ENCODE results near the gene NHSL2.

DNA sequence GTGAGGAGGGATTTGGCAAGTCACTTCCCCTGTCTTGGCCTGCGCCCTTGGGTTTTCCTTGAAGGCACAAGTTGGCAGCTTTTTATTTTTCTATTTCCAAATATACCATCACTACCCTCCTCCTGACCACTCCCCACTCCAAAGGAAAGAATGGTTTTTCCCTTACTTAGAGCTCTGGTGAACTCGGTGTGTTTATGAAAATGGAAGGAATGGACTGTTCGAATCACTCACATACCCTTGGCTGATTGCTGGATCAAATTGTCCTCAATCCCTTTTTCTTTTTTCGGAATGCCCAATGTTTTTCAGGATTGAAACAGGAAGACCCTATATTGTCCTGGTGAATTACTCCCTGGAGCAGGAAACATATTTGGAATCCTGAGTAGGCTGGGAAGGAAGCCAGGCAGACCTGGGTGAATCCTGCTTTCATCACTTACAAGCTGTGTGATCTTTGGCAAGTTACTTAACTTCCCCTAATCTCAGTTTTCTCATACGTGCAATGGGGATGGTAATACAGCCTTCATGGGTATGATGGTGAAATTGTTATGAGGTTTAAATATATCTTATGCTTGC, 150.4 kb downstream of the NHSL2 start:
- TF ChIP-seq, protein P1, sequence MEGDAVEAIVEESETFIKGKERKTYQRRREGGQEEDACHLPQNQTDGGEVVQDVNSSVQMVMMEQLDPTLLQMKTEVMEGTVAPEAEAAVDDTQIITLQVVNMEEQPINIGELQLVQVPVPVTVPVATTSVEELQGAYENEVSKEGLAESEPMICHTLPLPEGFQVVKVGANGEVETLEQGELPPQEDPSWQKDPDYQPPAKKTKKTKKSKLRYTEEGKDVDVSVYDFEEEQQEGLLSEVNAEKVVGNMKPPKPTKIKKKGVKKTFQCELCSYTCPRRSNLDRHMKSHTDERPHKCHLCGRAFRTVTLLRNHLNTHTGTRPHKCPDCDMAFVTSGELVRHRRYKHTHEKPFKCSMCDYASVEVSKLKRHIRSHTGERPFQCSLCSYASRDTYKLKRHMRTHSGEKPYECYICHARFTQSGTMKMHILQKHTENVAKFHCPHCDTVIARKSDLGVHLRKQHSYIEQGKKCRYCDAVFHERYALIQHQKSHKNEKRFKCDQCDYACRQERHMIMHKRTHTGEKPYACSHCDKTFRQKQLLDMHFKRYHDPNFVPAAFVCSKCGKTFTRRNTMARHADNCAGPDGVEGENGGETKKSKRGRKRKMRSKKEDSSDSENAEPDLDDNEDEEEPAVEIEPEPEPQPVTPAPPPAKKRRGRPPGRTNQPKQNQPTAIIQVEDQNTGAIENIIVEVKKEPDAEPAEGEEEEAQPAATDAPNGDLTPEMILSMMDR (conservative IDR thresholded peaks at IDR 0.05; ENCODE audit: low read depth in 2 of 2): no peak
- TF ChIP-seq, protein P2, sequence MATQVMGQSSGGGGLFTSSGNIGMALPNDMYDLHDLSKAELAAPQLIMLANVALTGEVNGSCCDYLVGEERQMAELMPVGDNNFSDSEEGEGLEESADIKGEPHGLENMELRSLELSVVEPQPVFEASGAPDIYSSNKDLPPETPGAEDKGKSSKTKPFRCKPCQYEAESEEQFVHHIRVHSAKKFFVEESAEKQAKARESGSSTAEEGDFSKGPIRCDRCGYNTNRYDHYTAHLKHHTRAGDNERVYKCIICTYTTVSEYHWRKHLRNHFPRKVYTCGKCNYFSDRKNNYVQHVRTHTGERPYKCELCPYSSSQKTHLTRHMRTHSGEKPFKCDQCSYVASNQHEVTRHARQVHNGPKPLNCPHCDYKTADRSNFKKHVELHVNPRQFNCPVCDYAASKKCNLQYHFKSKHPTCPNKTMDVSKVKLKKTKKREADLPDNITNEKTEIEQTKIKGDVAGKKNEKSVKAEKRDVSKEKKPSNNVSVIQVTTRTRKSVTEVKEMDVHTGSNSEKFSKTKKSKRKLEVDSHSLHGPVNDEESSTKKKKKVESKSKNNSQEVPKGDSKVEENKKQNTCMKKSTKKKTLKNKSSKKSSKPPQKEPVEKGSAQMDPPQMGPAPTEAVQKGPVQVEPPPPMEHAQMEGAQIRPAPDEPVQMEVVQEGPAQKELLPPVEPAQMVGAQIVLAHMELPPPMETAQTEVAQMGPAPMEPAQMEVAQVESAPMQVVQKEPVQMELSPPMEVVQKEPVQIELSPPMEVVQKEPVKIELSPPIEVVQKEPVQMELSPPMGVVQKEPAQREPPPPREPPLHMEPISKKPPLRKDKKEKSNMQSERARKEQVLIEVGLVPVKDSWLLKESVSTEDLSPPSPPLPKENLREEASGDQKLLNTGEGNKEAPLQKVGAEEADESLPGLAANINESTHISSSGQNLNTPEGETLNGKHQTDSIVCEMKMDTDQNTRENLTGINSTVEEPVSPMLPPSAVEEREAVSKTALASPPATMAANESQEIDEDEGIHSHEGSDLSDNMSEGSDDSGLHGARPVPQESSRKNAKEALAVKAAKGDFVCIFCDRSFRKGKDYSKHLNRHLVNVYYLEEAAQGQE (IDR thresholded peaks at IDR 0.05; ENCODE audit: unreplicated experiment): no peak

All from GM23338 (cell line).